Sciatic nerve (tissue), 2 donors: Measurements from ENCODE around the gene CIDEC. TPM values are rescaled to one million over a fixed set of nuclear protein-coding genes. Genes with fewer than 3 reads are reported as not detected.

Experiments used
- ATAC-seq: fragments of 200-7000 bp; cut with Tn5 transposase; one replicate; pipeline ENCODE4 v1.9.1; 2020; ENCODE audit warnings: mild to moderate bottlenecking, moderate library complexity
- DNase-seq: peaks from one replicate; pipeline ENCODE4 v3.0.0-alpha.2; 2020; ENCODE audit warnings: low spot score
- intact Hi-C: fragments of 100-400 bp; cut with DNase I; formaldehyde crosslinking; loops from one replicate; pipeline ENCODE4 v1.14.2; 2022
- total RNA-seq: library from RNA; stranded (reverse); fragmentation: NEBNext Ultra II Directional; extraction: Animal tissue kit (Norgen Biotek cat#: 25700); gene quantifications from one replicate; pipeline ENCODE4 v1.2.1, GENCODE V29; 2021
- donor health status: DM: no; HTN: no; CAD: no.
- donor health status: DM: no; HTN: no; CAD: no.

Gene CIDEC, protein sequence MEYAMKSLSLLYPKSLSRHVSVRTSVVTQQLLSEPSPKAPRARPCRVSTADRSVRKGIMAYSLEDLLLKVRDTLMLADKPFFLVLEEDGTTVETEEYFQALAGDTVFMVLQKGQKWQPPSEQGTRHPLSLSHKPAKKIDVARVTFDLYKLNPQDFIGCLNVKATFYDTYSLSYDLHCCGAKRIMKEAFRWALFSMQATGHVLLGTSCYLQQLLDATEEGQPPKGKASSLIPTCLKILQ
- 13.6 TPM for total RNA-seq

DNA sequence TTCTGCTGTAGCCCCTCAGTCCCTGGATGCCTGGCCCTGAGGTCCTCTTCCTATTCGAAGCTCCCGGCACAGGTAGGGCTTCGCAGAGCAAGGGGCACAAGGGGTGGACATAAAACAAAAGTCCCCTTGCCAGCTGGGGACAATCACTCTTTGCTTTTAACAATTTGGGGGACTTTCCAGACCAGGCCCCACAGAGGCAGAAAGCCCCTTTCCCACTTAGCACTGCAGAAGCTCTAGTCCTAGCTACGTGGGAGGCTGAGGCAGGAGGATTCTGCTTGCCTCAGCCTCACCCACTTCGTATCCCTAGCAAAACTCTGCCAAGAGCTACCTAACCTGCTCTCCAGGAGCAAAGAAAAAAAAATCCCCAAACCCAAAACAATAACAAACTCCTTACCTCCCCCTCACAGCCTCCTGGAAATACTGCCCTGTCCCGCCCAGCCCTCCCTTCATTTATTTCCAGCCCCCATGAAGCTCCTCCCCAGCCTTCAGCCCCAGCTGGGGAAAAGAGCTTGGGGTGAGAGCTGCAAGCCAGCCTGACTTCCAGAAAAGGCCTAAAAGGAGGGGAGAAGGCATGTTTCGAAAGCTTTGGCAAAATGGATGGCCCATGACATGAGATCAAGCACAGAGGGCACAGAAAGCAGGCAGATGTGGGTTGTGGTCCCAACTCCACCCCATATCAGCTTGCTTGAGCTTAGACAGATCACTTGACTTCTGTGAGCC, at the start of gene CIDEC:
Gene CIDEC, minus strand, starts transcription at position 424 of the 720 bp plus-strand sequence. CDS start 1,767 bp downstream, outside the sequence.
- ATAC-seq (peak; percentile 52), DNase-seq (no peak)
- intact Hi-C loops: no loop called here

DNA sequence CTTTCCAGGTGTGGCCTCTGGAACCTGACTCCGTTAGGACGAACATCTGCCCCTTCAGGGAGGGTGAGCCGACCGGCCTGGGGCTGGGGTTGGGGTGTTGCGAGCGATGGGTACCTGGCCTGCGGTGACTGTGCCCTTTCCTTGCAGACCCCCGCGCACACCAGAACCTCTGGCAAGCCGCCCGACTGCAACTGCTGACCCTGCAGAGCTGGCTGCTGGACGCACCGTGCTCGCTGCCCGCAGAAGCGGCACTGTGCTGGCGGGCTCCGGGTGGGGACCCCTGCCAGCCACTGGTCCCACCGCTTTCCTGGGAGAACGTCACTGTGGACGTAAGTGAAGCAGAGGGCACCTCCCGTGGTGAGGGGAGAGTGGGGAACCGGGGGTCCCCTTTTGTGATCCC, 48.1 kb upstream of the CIDEC start:
- intact Hi-C loops: no loop called here
- DNase-seq (no peak), ATAC-seq (no peak)

DNA sequence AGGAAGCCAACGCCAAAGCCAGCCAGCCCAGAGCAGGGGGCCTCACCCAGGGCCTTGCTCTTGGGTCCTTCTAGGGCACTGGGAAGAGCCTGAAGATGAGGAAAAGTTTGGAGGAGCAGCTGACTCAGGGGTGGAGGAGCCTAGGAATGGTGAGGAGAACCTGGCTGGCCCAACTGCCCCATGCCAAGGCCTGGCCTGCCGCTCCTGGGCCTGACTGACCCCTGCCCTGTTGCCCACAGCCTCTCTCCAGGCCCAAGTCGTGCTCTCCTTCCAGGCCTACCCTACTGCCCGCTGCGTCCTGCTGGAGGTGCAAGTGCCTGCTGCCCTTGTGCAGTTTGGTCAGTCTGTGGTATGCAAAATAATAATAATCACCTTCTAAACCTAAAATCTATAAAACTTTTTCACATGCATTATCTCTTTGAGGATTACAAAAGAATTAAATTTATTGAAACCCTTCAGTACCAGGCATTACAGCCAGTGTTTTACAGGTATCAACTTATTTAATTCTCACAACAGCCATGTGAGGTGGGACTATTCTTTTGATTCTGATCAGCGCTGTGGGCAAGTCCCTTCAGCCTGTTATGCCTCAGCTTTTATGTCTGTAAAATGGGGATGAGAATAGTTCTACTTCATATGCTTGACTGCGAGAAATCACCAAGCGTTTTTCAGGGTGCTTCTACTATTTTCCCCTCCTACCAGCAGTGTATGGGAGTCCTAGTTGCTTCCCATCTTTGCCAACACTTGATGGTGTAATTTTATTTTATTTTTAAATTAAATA, 38.4 kb upstream of the CIDEC start:
- ATAC-seq: no peak

DNA sequence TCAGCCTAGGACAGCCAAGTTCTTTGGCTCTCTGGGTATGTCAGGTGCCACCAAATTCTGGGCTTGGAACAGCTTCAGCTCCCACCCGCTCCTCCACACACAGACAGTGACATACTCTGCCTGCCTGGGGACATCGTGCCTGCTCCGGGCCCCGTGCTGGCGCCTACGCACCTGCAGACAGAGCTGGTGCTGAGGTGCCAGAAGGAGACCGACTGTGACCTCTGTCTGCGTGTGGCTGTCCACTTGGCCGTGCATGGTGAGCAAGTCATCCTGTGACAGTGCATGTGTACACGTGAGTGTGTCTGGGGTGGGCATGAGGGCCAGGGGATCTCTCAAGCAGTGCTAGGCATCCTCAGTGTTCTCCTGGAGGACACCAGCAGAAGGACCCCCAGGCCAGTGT, 37.8 kb upstream of the CIDEC start:
- ATAC-seq (no peak), DNase-seq (no peak)
- intact Hi-C loops: loop anchor here (10.0 kb wide), 1 partner anchor 73 kb away; the partner anchor contains the start of gene RPUSD3

More for the DNA sequence above, 38.4 kb upstream of the CIDEC start:
- intact Hi-C loops: loop anchor here (10.0 kb wide), 1 partner anchor 74 kb away; the partner anchor contains the start of gene RPUSD3
- DNase-seq: no peak

DNA sequence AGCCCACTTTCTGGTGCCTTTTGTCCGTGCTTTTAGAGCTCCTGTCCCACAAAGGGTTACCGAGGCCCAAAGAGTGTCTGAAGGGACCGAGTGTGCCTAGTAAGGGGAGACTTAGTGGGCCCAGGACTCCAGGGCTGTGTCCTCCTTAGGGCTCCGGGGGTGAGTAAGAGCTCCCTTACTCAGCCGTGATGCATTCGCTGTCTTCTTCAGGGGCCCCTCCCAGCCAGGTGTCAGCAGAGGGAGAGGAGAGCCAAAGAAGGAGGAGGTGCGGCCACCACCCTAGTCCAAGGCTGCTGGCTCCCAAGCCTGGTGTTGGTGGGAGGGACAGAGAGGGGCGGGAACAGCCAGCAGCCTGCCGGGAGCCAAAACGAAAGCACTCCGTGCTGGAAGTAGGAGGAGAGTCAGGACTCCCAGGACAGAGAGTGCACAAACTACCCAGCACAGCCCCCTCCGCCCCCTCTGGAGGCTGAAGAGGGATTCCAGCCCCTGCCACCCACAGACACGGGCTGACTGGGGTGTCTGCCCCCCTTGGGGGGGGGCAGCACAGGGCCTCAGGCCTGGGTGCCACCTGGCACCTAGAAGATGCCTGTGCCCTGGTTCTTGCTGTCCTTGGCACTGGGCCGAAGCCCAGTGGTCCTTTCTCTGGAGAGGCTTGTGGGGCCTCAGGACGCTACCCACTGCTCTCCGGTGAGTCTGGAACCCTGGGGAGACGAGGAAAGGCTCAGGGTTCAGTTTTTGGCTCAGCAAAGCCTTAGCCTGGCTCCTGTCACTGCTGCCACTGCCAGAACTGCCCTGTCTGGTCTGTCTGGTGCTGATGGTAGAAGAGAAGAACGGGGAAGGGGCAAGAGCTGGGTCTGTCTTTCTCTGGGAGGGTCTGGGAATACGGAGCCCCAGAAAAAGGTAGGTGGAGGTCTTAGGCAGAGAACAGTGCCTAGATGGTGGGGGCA, 37.0 kb upstream of the CIDEC start, which contains the start of gene IL17RC:
Gene IL17RC, plus strand, starts transcription at position 365 of the 947 bp plus-strand sequence. Its CDS starts 218 bp downstream, at position 583.
- DNase-seq (peak; percentile 90), ATAC-seq (peak; percentile 95)
- intact Hi-C loops: loop anchor here (10.0 kb wide), 1 partner anchor 72 kb away; the partner anchor contains the start of gene RPUSD3

DNA sequence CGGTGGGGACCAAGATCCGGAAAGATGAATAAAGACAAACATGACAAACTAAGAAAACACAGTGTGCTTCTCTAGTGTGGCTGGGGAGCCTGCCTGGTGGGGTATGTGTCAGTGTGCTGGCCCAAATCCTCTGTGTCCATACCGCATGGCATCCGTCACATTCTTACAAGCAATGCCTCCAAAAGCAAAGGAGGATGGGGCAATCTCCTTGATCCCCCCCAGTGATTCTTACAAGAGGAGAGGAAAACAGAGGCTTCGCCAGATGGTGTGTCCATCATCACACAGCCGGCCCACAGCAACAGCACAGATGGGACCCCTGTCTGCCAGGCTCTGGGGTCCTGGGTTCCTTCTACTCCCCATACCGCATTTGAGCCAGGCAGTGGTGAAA, 36.3 kb upstream of the CIDEC start:
- intact Hi-C loops: loop anchor here (10.0 kb wide), 1 partner anchor 72 kb away; the partner anchor contains the start of gene RPUSD3
- ATAC-seq (peak; percentile 24), DNase-seq (no peak)

DNA sequence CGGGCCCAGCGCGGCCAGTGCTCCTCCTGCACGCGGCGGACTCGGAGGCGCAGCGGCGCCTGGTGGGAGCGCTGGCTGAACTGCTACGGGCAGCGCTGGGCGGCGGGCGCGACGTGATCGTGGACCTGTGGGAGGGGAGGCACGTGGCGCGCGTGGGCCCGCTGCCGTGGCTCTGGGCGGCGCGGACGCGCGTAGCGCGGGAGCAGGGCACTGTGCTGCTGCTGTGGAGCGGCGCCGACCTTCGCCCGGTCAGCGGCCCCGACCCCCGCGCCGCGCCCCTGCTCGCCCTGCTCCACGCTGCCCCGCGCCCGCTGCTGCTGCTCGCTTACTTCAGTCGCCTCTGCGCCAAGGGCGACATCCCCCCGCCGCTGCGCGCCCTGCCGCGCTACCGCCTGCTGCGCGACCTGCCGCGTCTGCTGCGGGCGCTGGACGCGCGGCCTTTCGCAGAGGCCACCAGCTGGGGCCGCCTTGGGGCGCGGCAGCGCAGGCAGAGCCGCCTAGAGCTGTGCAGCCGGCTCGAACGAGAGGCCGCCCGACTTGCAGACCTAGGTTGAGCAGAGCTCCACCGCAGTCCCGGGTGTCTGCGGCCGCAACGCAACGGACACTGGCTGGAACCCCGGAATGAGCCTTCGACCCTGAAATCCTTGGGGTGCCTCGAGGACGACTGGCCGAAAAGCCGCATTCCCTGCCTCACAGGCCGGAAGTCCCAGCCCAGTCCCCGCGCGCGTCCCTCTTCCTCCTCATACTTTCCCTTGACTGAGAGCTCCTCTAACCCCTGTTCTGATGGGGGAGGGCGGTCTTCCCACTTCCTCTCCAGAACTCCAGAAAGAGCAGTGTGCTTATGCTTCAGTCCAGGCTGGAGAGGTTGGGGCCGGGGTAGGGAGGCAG, 35.4 kb upstream of the CIDEC start:
- DNase-seq (peak; percentile 87), ATAC-seq (peak; percentile 65)
- intact Hi-C loops: loop anchor here (10.0 kb wide), 1 partner anchor 71 kb away; the partner anchor contains the start of gene RPUSD3

DNA sequence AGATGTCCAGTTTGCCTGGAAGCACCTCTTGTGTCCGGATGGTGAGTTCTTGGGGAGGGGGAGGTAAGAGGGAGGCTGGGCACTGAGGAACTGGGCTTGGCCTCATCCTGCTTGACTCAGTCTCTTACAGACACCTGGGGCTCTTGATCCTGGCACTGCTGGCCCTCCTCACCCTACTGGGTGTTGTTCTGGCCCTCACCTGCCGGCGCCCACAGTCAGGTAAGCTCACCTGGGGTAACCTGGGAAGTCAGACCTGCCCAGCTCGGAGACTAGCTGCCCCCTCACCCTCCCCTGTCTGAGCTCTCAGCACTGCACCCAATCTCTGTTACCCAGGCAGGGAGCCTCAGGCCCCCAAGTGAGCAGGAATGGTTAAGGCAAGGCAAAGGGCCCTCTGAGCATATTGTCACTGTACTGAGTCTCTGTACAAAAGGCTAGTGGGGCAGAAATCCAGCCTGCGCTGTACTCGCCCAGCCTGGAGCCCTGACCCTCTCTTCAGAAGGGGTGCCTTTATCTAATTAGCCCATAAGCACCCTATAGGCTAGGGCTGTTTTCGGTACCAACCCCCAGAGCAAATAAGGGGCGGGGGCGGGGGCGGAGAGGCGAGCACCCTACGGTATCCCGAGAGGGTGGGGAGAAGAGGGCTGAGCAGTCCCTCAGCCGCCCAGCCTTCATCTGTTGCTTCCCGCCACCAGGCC, 34.7 kb upstream of the CIDEC start:
- intact Hi-C loops: loop anchor here (10.0 kb wide), 1 partner anchor 70 kb away; the partner anchor contains the start of gene RPUSD3
- DNase-seq: no peak
- ATAC-seq: peak; percentile 0

DNA sequence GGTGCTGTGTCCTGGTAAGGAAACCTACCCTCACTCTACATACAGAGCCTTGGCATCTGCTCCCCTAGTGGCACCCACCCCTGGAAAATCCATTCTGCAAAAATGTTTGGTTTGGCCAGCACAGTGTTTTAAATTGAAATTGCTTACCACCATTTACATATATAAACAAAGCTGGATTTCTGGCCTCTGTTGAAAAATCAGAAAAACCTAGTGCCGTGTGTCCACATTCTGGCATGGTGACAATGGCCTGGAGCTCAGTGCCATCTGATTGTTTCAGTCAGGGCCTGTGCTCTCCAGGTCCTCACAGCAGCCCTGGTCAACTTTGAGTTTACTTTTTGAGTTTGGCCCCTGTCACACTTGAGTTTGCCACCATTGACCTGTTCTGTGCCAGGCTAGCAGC, 34.0 kb upstream of the CIDEC start:
- DNase-seq: no peak

DNA sequence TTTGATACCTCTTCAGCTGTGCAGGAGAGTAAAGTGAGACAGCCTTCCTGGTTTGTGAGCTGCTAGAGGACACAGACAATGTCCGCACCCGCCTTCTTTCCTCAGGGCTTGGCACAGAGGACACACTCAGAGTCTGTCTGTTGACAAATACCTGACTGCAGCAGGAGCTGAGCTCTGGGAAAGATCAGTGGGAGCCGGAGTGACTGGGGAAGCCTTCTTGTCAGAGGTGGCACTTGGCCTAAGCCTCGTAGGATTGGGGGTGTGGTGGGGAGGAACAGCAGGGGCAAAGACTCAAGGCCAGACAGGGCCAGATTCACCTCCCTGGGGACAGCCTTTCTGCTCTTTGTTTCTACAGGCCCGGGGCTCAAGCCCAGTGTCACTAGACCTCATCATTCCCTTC, 33.5 kb upstream of the CIDEC start:
- DNase-seq (no peak), ATAC-seq (no peak)
- intact Hi-C loops: loop anchor here (10.0 kb wide), 1 partner anchor 69 kb away; the partner anchor contains the start of gene RPUSD3

More for the DNA sequence above, 34.0 kb upstream of the CIDEC start:
- ATAC-seq: no peak
- intact Hi-C loops: loop anchor here (10.0 kb wide), 1 partner anchor 69 kb away; the partner anchor contains the start of gene RPUSD3

DNA sequence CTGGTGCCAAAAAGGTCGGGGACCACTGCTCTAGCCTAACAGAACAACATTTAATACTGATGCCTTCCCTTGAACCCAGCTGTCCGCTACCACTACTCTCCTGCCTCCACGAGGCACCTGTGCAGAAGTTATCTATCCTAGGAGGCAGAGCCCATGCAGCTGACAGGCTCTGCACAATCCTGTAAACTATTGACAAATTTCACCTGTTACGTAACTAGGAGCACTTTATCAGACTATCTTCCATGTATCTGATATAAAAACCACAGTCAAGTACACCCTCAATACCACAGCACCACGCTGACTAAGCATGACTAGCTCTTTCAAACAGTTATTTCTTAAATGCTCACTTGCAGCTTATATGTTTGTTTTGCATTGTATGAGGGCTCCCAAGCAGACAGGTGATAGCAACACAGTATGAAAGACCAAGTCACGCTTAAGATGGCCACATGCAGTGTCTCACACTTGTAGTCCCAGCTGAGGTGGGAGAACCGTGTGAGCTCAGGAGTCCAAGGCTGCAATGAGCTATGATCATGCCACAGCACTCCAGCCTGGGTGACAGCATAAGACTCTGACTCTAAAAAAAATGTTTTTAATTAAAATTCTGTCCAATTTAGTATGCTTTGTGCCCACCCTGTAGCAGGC, 32.4 kb upstream of the CIDEC start:
- DNase-seq (no peak), ATAC-seq (no peak)
- intact Hi-C loops: loop anchor here (10.0 kb wide), 1 partner anchor 68 kb away; the partner anchor contains the start of gene RPUSD3

DNA sequence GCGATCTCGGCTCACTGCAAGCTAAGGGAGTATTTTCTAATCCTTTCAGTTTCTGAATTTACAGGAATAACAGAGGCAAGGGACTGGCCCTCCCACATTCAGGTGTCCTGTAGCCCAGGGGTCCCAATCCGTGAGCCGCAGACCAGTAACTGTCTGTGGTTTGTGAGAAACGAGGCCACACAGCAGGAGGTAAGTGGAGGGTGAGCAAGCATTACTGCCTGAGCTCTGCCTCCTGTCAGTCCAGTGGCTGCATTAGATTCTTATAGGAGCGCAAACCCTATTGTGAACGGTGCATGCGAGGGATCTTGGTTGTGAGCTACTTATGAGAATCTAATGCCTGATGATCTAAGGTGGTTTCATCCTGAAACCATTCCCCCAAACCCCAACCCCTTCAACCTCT, 31.8 kb upstream of the CIDEC start:
- intact Hi-C loops: loop anchor here (10.0 kb wide), 1 partner anchor 67 kb away; the partner anchor contains the start of gene RPUSD3
- no peak for ATAC-seq
- DNase-seq: no peak

DNA sequence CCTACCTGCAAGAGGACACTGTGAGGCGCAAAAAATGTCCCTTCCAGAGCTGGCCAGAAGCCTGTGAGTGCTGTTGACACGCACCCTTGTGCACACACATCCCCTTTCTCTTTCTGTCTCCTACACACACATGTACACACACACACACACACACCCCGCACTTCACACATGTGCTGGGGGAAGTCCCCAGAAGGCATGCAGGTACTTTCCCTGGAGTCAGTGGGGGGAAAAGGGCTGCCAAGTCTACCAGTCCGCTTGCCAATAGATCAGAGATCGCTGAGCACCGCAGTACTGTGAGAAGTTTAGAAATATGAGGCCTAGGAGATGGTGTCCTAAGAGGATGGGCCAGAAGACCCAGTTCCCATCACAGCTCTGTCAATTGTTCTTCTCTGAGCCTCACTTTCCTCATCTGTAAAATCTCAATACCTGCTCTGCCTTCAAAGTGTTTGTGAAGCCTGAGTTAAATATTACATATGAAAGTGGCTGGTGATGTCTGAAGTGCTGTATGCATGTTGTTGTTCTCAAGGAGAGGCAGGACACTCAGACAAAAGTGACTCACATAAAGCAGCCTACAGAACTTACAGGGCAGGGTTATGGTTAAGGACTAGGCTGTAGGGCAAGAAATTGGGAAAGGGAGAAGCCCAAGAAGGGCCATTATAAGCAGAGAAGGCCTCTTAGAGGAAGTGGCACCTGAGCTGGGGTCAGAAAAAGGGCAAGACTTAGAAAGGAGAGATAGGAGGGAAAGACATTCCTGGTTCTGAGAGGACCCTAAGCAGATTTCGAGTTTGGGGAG, 29.4 kb upstream of the CIDEC start:
- intact Hi-C loops: loop anchor here (10.0 kb wide), 1 partner anchor 65 kb away; the partner anchor contains the start of gene RPUSD3
- ATAC-seq (no peak), DNase-seq (no peak)

DNA sequence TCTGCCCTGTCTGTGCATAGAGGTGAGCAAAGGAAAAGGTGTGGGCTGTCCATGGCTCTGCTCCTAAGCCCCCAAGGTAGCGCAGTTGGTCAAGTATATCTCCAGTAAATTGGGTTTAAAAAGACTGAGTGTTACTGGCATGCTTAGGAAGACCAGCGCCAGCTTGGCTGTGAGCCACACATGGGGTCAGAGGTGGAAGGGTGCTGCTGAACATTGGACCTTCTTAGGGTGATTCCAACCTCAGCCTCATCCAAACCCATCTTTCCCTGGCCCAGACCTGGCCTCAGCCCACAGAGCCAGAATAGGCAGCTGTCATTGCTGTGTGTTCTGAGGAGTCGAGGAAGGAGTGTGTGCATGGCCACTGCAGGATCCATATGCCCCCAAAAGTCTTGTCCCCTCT, 28.2 kb upstream of the CIDEC start:
- DNase-seq (no peak), ATAC-seq (no peak)
- intact Hi-C loops: no loop called here

DNA sequence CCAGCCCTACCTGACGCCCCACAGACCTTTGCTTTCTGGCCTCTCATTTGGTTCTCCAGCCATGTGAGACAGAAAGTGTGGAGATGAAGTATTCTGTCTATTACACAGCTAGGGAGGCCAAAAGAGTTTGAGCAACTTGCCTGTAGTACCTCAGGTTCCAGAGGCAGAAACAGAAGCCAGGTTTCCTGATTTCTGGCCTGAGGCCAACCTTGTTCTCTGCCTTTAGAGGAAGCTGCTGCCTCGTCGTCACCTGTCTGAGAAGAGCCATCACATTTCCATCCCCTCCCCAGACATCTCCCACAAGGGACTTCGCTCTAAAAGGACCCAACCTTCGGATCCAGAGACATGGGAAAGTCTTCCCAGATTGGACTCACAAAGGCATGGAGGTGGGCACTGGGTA, 26.4 kb upstream of the CIDEC start:
- no peak for ATAC-seq
- intact Hi-C loops: no loop called here
- DNase-seq: no peak
